22Rv1 (cell line): Measurements from ENCODE around the gene HNRNPH3.

ENCODE experiments used
- ZFX ChIP-seq: fragments of 450-650 bp; IDR thresholded peaks from 2 replicates; pipeline ENCODE4 v1.6.1; 2017; ENCODE audit warnings: antibody characterized with exemption, borderline replicate concordance
- TF ChIP-seq, protein P1 (sequence below): fragments of 450-650 bp; IDR thresholded peaks from 2 replicates; pipeline ENCODE4 v1.5.1; 2017; ENCODE audit warnings: mild to moderate bottlenecking

DNA sequence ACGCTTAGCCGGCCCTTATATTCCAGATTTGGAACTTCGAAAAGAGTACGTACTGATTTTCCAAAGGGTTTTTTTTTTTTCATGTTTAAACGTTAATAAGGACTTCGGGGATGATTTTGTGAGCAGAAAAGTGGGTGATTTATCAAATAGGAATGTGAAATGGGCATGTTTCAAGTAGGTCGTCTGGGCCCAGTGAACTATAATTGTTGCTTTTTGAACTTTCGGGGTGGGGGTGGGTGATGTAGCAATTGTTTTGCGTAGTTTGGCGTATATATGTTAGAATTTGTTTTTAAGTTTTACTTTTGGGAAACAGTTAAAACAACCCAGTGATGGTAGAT is 1.2 kb downstream of the HNRNPH3 start:
- TF ChIP-seq, protein P1, sequence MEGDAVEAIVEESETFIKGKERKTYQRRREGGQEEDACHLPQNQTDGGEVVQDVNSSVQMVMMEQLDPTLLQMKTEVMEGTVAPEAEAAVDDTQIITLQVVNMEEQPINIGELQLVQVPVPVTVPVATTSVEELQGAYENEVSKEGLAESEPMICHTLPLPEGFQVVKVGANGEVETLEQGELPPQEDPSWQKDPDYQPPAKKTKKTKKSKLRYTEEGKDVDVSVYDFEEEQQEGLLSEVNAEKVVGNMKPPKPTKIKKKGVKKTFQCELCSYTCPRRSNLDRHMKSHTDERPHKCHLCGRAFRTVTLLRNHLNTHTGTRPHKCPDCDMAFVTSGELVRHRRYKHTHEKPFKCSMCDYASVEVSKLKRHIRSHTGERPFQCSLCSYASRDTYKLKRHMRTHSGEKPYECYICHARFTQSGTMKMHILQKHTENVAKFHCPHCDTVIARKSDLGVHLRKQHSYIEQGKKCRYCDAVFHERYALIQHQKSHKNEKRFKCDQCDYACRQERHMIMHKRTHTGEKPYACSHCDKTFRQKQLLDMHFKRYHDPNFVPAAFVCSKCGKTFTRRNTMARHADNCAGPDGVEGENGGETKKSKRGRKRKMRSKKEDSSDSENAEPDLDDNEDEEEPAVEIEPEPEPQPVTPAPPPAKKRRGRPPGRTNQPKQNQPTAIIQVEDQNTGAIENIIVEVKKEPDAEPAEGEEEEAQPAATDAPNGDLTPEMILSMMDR: peak; percentile 40
- TF ChIP-seq ZFX: no peak
